SK-MEL-5 (cell line): ENCODE data around the gene DNAJC30. TPM values are rescaled to one million over a fixed set of nuclear protein-coding genes. Genes with fewer than 3 reads are reported as not detected.
"Not testable (repeated sequence)": the region's sequence is repeated elsewhere in the genome, so short reads cannot be mapped to it uniquely, and the experiment has no call there.

ENCODE experiments used
- DNase-seq: peaks from one replicate; pipeline ENCODE4 v3.0.0-alpha.2; 2016; ENCODE audit warnings: low read depth, low spot score
- in situ Hi-C: cut with HindIII; loops from 2 replicates; pipeline ENCODE4 v1.10.0; 2016; ENCODE audit warnings: low sequenced_read_pairs, high pct_unique_total_duplicates, low pct_unique_long_range_greater_than_20kb
- total RNA-seq: library from RNA; depleted of rRNA; stranded (reverse); fragments of >200 nt; shearing (Covaris generic); gene quantifications from 2 replicates; pipeline ENCODE4 v1.2.3, GENCODE V29; 2014

Gene DNAJC30
- total RNA-seq, 1 experiment from 2014 or later, result 4.5 TPM

GRCh38 chr7:73668886-73669230 lies 14.4 kb downstream of the DNAJC30 start:
- in situ Hi-C loops, result no loop called here
- DNase-seq, result no peak

- no peak for DNase-seq
- in situ Hi-C loops, result no loop called here
These were observed 15.0 kb downstream of the DNAJC30 start for GRCh38 chr7:73668103-73668885.

DNA sequence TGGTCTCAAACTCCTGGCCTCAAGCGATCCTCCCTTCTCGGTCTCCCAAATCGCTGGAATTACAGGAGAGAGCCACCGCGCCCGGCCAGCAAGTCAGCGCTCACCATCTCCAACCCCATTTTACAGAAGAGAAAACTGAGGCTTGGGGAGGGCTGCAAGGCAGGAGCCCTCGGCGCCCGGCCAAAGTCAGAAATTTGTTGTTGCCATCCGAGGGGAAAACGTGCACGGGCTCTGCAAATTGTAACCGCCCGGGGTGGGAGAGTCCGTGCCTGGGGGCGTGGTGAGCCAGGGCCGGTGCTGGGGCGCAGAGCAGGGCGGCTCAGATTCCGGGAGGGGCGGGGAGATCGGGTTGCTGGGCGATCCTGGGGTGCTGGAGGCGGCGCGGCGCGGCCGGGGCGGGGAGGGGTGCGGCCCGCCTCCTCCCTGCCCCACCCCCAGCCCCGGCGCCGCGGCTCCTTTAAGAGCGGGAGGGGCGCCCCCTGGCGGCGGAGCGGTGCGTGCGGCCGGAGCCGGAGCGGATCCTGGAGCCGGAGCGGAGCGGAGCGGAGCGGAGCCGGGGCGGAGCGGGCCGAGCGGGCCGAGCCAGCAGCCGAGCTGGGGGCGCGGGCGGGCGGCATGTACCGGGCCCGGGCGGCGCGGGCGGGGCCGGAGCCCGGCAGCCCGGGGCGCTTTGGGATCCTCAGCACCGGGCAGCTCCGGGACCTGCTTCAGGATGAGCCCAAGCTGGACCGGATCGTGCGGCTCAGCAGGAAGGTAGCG lies 15.7 kb downstream of the DNAJC30 start, which contains the start of gene VPS37D:
Gene VPS37D (plus strand): TSS at position 488 of the 759 bp plus-strand sequence. CDS start 128 bp downstream, at position 616.
- peak; percentile 88 for DNase-seq
- in situ Hi-C loops, result no loop called here

GRCh38 chr7:73663033-73663432 lies 20.2 kb downstream of the DNAJC30 start:
- DNase-seq, result no peak
- in situ Hi-C loops, result no loop called here

DNA sequence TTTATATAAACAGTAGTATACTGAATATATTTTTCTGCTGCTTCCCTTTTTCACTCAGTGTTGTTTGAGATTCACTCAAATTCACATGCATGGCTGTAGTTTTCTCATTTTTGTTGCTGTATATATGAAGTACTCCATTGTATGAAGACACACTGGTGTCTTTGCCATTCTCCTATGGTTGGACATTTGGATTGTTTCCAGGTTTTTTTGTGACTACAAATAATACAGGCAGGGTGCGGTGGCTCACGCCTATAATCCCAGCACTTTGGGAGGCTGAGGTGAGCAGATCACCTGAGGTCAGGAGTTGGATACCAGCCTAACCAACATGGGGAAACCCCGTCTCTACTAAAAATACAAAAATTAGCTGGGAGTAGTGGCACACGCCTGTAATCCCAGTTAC lies 22.7 kb downstream of the DNAJC30 start:
- in situ Hi-C loops, result not testable (repeated sequence)

GRCh38 chr7:73659983-73660382 lies 23.3 kb downstream of the DNAJC30 start:
- in situ Hi-C loops, result no loop called here
- DNase-seq, result no peak

More for the DNA sequence above, 22.7 kb downstream of the DNAJC30 start:
- DNase-seq, result not testable (repeated sequence)

DNA sequence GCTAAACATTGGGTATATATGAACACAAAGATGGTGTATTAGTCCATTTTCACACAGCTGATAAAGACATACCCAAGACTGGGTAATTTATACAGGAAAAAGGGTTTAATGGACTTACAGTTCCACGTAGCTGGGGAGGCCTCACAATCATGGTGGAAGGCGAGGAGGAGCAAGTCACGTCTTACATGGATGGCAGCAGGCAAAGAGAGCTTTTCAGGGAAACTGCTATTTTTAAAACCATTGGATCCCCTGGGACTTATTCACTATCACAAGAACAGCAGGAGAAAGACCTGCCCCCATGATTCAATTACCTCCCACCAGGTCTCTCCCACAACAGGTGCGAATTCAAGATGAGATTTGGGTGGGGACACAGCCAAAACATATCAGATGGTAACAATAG lies 27.9 kb downstream of the DNAJC30 start:
- in situ Hi-C loops, DNase-seq: not testable (repeated sequence)

DNA sequence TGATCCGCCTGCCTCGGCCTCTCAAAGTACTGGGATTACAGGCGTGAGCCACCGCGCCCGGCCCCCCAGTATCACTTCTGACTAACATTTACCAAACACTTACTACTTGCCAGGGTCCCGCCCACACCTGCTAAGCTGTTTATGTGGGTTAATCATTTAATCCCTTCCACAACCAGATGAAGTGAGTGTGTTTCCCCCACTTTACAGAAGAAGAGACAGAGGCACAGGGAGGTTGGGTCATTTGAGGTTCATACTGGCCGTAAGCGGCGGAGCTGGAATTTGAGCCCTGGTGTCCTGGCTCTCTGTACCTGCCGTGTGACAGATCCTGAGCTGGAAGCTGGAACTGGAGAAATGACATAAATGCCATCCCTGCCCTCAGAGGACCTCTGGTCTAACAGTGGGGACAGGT lies 30.7 kb downstream of the DNAJC30 start:
- in situ Hi-C loops, result no loop called here
- DNase-seq, result no peak

DNA sequence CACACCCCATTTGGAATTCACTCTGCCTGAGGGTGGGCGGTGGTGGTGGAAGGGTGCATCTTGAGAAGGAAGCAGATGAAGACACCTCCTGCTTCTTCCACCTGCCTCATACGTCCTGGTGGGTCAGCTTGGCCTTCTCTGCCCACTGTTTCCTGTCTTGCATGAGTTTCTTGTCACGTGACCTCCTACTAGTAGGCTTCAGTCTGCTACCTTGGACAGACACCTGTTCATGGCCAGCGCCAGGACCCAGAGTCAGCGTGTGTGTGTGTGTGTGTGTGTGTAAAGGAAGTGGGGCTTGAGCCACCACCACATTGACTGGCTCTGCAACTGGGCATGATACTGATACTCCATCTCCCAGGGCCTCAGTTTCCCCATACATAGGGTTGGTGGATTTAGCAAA lies 32.7 kb downstream of the DNAJC30 start:
- no peak for DNase-seq
- in situ Hi-C loops, result no loop called here

GRCh38 chr7:73649576-73649975 lies 33.7 kb downstream of the DNAJC30 start:
- no peak for DNase-seq
- in situ Hi-C loops, result no loop called here

GRCh38 chr7:73648593-73649332 lies 34.5 kb downstream of the DNAJC30 start:
- in situ Hi-C loops, result no loop called here
- no peak for DNase-seq

DNA sequence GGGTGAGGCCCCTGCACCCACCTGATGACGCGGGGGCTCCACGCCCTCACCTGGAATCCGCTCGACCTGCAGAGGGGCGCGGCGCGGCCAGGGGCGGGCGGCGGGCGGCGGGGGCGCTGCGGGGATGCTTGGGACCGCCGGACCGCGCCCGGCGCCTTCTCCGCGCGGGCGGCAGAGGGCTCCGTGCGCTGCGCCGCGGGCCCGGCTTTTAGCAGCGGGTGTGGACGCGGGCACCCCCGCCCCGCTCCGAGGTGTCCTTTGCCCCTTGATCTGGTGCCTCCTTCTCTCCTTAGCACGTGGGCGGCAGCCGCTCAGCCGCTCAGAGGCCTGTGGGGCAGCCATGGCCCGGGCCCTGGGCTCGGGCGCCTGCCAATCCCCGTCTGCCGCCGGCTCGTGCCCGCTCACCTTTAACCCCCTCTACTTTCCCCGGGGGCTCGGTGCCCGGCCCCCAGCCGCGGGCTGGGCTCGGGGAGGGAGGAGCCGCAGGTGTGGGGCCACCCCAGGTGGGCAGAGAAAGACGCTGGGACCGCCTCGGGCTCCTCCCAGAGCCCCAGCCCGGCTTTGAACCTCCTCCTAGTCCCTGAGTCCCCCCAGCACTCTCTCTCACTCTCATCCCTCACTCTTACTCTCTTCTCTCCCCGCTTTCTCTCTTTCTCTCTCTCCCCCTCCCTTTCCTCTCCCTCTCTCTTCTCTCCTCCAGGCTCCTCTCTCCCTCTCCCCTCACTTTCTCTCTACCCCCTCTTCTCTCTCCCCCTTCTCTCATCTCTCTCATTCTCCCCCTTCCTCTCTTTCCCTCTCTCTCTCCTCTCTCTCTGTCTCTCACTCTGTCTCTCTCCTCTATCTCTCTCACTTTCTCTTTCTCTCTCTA lies 35.3 kb downstream of the DNAJC30 start:
- in situ Hi-C loops, result no loop called here

DNA sequence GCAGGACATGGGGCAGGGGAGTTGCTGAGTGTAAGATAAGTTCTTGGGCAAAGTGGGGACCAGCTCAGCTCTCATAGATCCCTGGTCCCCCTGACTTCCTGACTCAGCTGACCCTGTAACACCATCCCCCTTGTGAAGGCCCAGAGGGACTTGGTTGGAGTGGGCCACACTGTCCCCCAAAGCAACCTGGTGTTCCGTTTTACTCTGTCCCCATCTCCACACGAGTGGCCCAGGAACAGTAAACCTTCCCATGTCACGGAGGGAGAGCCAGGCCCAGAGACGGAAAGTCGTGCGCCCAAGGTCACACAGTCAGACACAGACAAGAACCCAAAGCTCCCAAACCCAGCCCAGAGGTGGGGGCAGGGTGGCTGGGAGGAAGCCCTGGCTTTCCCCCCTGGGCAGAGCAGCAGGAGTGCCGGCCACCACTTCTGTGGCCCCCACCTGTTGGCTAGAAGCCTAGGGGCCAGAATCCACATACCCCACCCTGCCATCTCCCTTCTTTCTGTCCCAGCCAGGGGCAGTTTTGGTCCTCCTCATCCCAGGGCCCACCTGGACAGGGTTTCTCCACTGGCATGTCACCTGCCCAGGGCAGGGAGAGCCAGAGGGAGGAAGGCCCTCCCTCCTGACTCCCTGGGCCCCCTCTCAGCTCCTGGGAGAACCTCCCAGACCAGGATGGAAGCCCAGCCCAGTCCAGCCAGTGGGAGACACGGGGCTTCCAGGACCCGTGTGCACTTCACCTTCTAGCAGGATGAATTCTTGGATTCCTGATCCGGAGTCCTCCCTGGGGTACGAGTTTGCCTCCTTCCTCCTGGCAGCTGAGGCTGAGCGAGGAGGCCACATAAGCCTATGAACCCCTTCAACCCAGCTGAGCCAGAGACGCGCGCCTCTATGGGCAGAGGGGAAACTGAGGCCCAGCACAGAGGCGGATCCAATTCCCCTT lies 36.2 kb downstream of the DNAJC30 start:
- no peak for DNase-seq
- in situ Hi-C loops, result no loop called here

More for the DNA sequence above, 35.3 kb downstream of the DNAJC30 start:
- DNase-seq, result peak; percentile 27

- in situ Hi-C loops, result no loop called here
- DNase-seq, result no peak
These were observed 37.5 kb downstream of the DNAJC30 start for GRCh38 chr7:73645643-73646174.

GRCh38 chr7:73644688-73645286 lies 38.5 kb downstream of the DNAJC30 start:
- no peak for DNase-seq
- in situ Hi-C loops, result no loop called here

- in situ Hi-C loops, result no loop called here
- DNase-seq, result no peak
These were observed 40.4 kb downstream of the DNAJC30 start for GRCh38 chr7:73642834-73643233.
